T-cell (primary cell): ENCODE results near the gene NRGN. TPM values are rescaled to one million over a fixed set of nuclear protein-coding genes. Genes with fewer than 3 reads are reported as not detected.

ENCODE experiments used
- ATAC-seq, 4 experiments: fragments of 200-7000 bp in 3 of 4; fragments of 150-1000 bp in 1 of 4; cut with Tn5 transposase; replicated peaks in 1 of 4; 1 replicate in 3 of 4; 2 replicates in 1 of 4; pipeline ENCODE4 v1.10.0; 2021; ENCODE audit warnings: moderate library complexity in 3 of 4, mild to moderate bottlenecking in 2 of 4, moderate number of reproducible peaks in 1 of 4
- CTCF ChIA-PET, 2 donors: fragments of 300-600 bp; sonication (Branson Sonifier 250); formaldehyde crosslinking; loops; one replicate each; lab custom pipeline; 2022; ENCODE audit warnings: antibody characterized with exemption in 2 of 2; lab: Charles Lee
- POLR2A ChIA-PET, 2 donors: fragments of 300-600 bp; sonication (Branson Sonifier 250); formaldehyde crosslinking; loops; one replicate each; lab custom pipeline; 2022; ENCODE audit warnings: antibody characterized with exemption in 2 of 2; lab: Charles Lee
- DNase-seq, 35 experiments: peaks; one replicate each; pipeline versions ENCODE4 v3.0.0 to v3.0.0-alpha.2; 2013 to 2023
- H3K27ac ChIP-seq: one replicate; pipeline ENCODE4 v1.5.1; 2013; ENCODE audit warnings: low read length
- H3K27me3 ChIP-seq, 2 experiments: replicated peaks in 1 of 2; 1 replicate in 1 of 2; 2 replicates in 1 of 2; pipeline versions ENCODE4 v1.6.1 to v1.7.0; 2013; ENCODE audit warnings: low read length in 1 of 2, mixed read lengths in 1 of 2; ENCODE audit not compliant: control insufficient read depth in 2 of 2, insufficient read depth in 2 of 2; ENCODE audit errors: extremely low read depth in 1 of 2
- H3K36me3 ChIP-seq, 2 donors: 1 replicate in 1 of 2; 2 replicates in 1 of 2; pipeline versions ENCODE4 v1.6.1 to v1.7.0; 2013; ENCODE audit warnings: low read length in 1 of 2; ENCODE audit not compliant: control insufficient read depth in 2 of 2, insufficient read depth in 1 of 2; ENCODE audit errors: extremely low read depth in 1 of 2
- H3K4me1 ChIP-seq, 2 experiments: 1 replicate in 1 of 2; 2 replicates in 1 of 2; pipeline versions ENCODE4 v1.6.1 to v1.7.0; 2013; ENCODE audit warnings: low read length in 2 of 2, mixed read lengths in 1 of 2; ENCODE audit not compliant: insufficient read depth in 2 of 2, control insufficient read depth in 1 of 2; ENCODE audit errors: extremely low read depth in 1 of 2
- H3K4me3 ChIP-seq, 2 donors: 1 replicate in 1 of 2; 2 replicates in 1 of 2; pipeline versions ENCODE4 v1.5.1 to v1.7.0; 2013; ENCODE audit warnings: mild to moderate bottlenecking in 2 of 2, low read length in 1 of 2, moderate library complexity in 1 of 2; ENCODE audit not compliant: control insufficient read depth in 1 of 2; ENCODE audit errors: extremely low read depth in 1 of 2
- H3K9me3 ChIP-seq: 2 replicates; pipeline ENCODE4 v1.7.0; 2013
- H3K27ac Mint-ChIP-seq, 2 donors: one replicate each; pipeline ENCODE4 v1.8.0; 2020 to 2021; ENCODE audit warnings: mild to moderate bottlenecking in 2 of 2, mixed read lengths in 2 of 2
- H3K27me3 Mint-ChIP-seq, 2 donors: one replicate each; pipeline ENCODE4 v1.8.0; 2021 to 2022; ENCODE audit warnings: mixed read lengths in 2 of 2
- H3K36me3 Mint-ChIP-seq: one replicate; pipeline ENCODE4 v1.8.0; 2021; ENCODE audit warnings: mixed read lengths
- H3K4me1 Mint-ChIP-seq, 3 donors: one replicate each; pipeline ENCODE4 v1.8.0; 2020 to 2022; ENCODE audit warnings: mixed read lengths in 3 of 3, mild to moderate bottlenecking in 1 of 3
- H3K4me3 Mint-ChIP-seq, 3 donors: one replicate each; pipeline ENCODE4 v1.8.0; 2020 to 2022; ENCODE audit warnings: mild to moderate bottlenecking in 3 of 3, mixed read lengths in 3 of 3, moderate library complexity in 3 of 3
- H3K9me3 Mint-ChIP-seq, 3 donors: one replicate each; pipeline ENCODE4 v1.8.0; 2020 to 2022; ENCODE audit warnings: mixed read lengths in 3 of 3
- WGBS: methylation state at CpG from one replicate; pipeline ENCODE4 v1.1.5; 2013; ENCODE audit warnings: missing lambda C conversion rate; ENCODE audit not compliant: insufficient coverage; 5-methylcytosine and 5-hydroxymethylcytosine counted together
- total RNA-seq, 35 experiments: library from RNA in 6 of 35; stranded (reverse) in 6 of 35; fragments of 120-200 nt in 1 of 35; gene quantifications; one replicate each; pipeline versions ENCODE4 v1.2.1 to v1.2.4 and lab custom pipeline; 2013 to 2026

NRGN gene
- total RNA-seq, 5 donors from 2014 or later (not counting 1 experiment from before 2014, with no cell fraction given), result 0.26 to 11.0 (median 0.89) TPM

DNA sequence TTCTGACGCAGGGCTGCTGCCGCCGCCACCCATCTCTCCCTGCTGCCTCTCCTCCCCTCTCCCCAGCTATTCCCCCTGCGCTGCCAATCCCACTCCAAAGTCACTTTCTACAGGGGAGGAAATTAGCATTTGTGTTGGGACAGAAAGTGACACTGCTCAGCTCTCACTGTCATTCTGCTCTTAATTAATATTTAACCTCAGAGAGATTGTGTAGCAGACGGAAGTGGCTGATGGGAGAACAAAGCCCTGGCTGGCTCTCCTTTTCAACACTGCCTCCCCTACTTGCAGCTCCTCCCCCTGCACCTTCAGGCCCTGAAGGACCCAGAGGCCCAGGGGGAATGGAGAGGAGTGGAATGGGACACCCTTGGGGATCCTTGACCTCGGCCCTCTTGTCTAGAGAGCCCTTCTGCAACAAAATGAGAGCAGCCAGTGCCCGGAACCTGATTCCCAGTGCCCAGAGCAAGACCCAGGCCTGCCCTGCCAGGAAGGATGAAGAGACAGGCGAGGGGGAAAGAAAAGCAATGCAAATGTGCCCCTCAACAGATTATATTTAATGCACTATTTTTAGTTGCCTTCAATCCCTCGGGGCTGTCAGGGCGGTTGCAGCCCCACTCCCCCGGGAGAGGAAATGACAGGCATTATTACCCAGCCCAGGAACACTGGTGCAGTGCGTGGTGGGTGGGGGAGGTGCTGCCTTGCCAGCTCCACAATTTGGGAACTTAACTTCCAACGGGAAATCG is 14.6 kb upstream of the NRGN start:
- CTCF ChIA-PET, result interaction anchor here in 1 of 2 donors (0.7 kb wide), 1 partner anchor 54 kb away, joined by 3 read pairs; no protein-coding TSS in a partner anchor
- DNase-seq, result no peak
- H3K4me3 Mint-ChIP-seq, result no peak overlapping the region
- H3K27me3 ChIP-seq, result peaks cover 0 to 23% of the 10 kb centered on the region in 2 experiments
- H3K9me3 Mint-ChIP-seq, result no peaks in the 10 kb centered on the region
- no peaks in the 10 kb centered on the region for H3K36me3 ChIP-seq
- POLR2A ChIA-PET, result no interaction called here
- no peaks in the 10 kb centered on the region for H3K36me3 Mint-ChIP-seq
- H3K27me3 Mint-ChIP-seq, result peaks cover 15 to 22% of the 10 kb centered on the region in 2 donors
- H3K4me1 Mint-ChIP-seq, result peaks cover 11 to 31% (median 16%) of the 10 kb centered on the region in 3 donors
- no peak overlapping the region for H3K4me3 ChIP-seq
- H3K4me1 ChIP-seq, result peaks cover 6 to 12% of the 10 kb centered on the region in 2 experiments
- no peaks in the 10 kb centered on the region for H3K9me3 ChIP-seq
- WGBS, result 0% methylated on average over 2 of the region's 14 CpGs
- peak overlapping the region in 1 of 2 donors; percentile 7 for H3K27ac Mint-ChIP-seq
- no peak overlapping the region for H3K27ac ChIP-seq
- ATAC-seq, result no peak

DNA sequence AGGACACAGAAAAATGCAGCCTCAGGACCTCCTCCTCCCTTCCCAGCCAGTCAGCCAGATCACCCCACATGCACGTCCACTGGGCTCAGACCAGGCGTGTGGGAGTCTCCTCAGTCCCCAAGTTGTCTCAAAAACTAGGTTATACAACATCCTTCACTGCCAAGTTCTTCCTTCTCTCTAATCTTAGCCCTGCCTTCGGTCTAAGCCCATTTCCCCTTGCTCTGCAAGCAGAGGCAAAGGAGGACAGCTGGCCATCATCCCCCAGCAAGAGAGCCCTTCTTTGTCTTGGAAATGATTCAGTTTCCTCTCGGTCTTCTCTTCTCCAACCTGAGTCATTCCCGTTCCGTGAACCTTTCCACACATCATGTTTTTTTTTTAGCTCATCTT is 14.0 kb upstream of the NRGN start:
- ATAC-seq, result no peak
- Histone ChIP-seq H3K27ac (no peak overlapping the region), H3K4me1 (peaks cover 6 to 12% of the 10 kb centered on the region in 2 experiments), H3K9me3 (no peaks in the 10 kb centered on the region), H3K36me3 (no peaks in the 10 kb centered on the region), H3K4me3 (no peak overlapping the region), H3K27me3 (peaks cover 0 to 23% of the 10 kb centered on the region in 2 experiments)
- no peak for DNase-seq
- H3K27ac Mint-ChIP-seq, result no peak overlapping the region
- POLR2A ChIA-PET, result no interaction called here
- no peaks in the 10 kb centered on the region for H3K9me3 Mint-ChIP-seq
- WGBS, result 47% methylated on average over 6 of the region's 6 CpGs
- CTCF ChIA-PET, result no interaction called here
- H3K36me3 Mint-ChIP-seq, result no peaks in the 10 kb centered on the region
- H3K4me1 Mint-ChIP-seq, result peaks cover 11 to 31% (median 16%) of the 10 kb centered on the region in 3 donors
- no peak overlapping the region for H3K4me3 Mint-ChIP-seq
- peaks cover 15 to 22% of the 10 kb centered on the region in 2 donors for H3K27me3 Mint-ChIP-seq

DNA sequence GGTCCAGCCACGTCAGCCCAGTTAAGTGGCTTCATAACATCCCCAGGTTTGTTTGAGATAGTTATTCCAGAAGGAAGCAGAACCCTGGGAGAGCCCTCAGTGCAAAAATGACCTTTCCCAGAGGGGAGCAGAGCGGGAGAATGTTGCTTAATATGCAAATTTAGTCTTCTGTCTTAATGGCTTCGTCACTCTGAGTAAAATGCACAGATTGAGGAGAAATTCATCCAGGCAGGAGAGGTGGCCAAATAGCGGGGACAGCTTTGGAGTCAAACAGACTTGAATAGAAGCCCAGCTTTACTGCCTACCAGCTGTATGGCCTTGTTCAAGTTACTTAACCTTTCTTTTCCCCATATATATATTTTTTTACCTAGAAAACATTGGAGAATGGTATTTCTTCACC is 12.3 kb upstream of the NRGN start:
- no peak overlapping the region for H3K4me3 ChIP-seq
- peaks cover 0 to 11% of the 10 kb centered on the region in 2 experiments for H3K27me3 ChIP-seq
- Mint-ChIP-seq H3K27me3 (peaks cover 11 to 17% of the 10 kb centered on the region in 2 donors), H3K4me1 (peaks cover 5 to 24% (median 8%) of the 10 kb centered on the region in 3 donors), H3K36me3 (no peaks in the 10 kb centered on the region), H3K4me3 (no peak overlapping the region), H3K9me3 (no peaks in the 10 kb centered on the region), H3K27ac (no peak overlapping the region)
- H3K27ac ChIP-seq, result no peak overlapping the region
- 80% methylated on average over 1 of the region's 4 CpGs for WGBS
- DNase-seq (no peak), ATAC-seq (no peak)
- no peaks in the 10 kb centered on the region for H3K9me3 ChIP-seq
- POLR2A ChIA-PET, result no interaction called here
- peaks cover 0 to 7% of the 10 kb centered on the region in 2 experiments for H3K4me1 ChIP-seq
- no peaks in the 10 kb centered on the region for H3K36me3 ChIP-seq
- CTCF ChIA-PET, result no interaction called here

DNA sequence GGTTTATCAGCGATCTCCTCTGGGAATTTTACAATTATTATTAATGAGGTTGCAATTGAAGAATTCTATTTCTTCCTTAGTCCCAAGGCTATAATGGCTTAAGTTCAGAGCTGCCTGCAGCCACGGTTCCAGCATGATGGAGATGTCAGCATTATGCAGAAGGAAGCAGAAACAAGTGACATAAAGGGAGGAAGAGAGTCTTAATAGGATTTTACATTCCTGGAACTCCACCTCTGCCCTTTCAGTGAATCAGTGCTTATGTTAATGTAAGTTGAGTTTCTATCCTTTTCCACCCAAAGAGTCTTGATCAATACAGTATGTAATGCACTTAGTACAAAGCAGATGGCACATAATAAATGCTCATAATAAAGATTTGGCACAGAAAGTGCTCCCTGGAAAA is 11.6 kb upstream of the NRGN start:
- H3K27me3 ChIP-seq, result peaks cover 0 to 11% of the 10 kb centered on the region in 2 experiments
- Mint-ChIP-seq H3K9me3 (no peaks in the 10 kb centered on the region), H3K4me3 (no peak overlapping the region), H3K4me1 (peaks cover 0 to 18% (median under 1%) of the 10 kb centered on the region in 3 donors), H3K27me3 (peaks cover 6 to 11% of the 10 kb centered on the region in 2 donors), H3K36me3 (no peaks in the 10 kb centered on the region), H3K27ac (no peak overlapping the region)
- WGBS, result 83% methylated on average over 1 of the region's 2 CpGs
- POLR2A ChIA-PET, result no interaction called here
- DNase-seq (no peak), ATAC-seq (no peak)
- CTCF ChIA-PET, result no interaction called here
- H3K9me3 ChIP-seq, result no peaks in the 10 kb centered on the region
- H3K4me3 ChIP-seq, result no peak overlapping the region
- H3K36me3 ChIP-seq, result no peaks in the 10 kb centered on the region
- H3K27ac ChIP-seq, result no peak overlapping the region
- H3K4me1 ChIP-seq, result peaks cover 0 to 6% of the 10 kb centered on the region in 2 experiments

DNA sequence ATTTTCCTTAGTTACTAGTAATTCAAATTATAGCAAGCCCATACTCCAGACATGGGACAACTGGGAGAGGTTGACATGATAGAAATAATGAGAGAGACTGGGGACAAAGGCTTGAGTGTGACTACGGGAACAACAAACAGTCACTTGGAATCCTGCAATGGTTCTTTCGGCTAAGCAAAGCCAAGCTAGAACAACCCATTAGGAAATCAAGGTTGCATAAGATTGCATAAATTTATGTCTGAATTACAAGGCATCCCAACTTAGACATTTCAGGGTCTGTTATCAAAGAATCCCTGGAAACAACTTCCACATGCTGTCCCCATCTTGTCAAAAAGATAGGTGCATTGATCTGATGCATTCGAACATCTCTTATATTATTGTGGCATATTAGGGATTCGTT is 10.2 kb upstream of the NRGN start:
- Mint-ChIP-seq H3K36me3 (no peaks in the 10 kb centered on the region), H3K4me3 (no peak overlapping the region), H3K4me1 (peaks cover 0 to 14% (median 0%) of the 10 kb centered on the region in 3 donors), H3K9me3 (no peaks in the 10 kb centered on the region), H3K27me3 (peaks cover 4 to 11% of the 10 kb centered on the region in 2 donors), H3K27ac (no peak overlapping the region)
- CTCF ChIA-PET, result interaction anchor here in 1 of 2 donors (1.0 kb wide), 1 partner anchor 64 kb away, joined by 4 read pairs; no protein-coding TSS in a partner anchor
- H3K9me3 ChIP-seq, result no peaks in the 10 kb centered on the region
- DNase-seq, result no peak
- 80% methylated on average over 1 of the region's 4 CpGs for WGBS
- H3K4me1 ChIP-seq, result peaks cover 0 to 6% of the 10 kb centered on the region in 2 experiments
- no peaks in the 10 kb centered on the region for H3K36me3 ChIP-seq
- no peak overlapping the region for H3K27ac ChIP-seq
- H3K27me3 ChIP-seq, result peaks cover 0 to 11% of the 10 kb centered on the region in 2 experiments
- H3K4me3 ChIP-seq, result no peak overlapping the region
- ATAC-seq, result no peak
- POLR2A ChIA-PET, result no interaction called here

DNA sequence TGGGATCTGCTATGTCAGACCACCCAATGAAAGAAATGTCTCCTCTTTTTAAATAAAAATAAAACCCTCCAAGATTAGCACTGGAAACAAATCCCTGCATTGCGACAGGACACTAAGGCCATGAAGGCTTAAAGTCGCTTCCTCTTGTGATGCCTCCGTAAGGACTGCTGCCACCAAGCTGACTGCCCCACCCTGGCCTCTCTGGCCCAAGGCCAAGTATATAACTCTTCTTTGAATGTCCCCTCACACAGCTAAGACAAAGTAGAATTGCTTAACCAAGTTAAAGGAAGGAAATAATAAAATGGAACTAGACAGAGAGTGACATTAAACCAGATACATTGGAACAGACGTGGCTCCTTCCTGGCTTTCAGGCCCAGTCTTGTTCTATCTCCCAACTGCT is 7.5 kb upstream of the NRGN start:
- 100% methylated on average over 1 of the region's 4 CpGs for WGBS
- Mint-ChIP-seq H3K4me1 (no peaks in the 10 kb centered on the region), H3K36me3 (no peaks in the 10 kb centered on the region), H3K27ac (no peak overlapping the region), H3K9me3 (no peaks in the 10 kb centered on the region), H3K4me3 (no peak overlapping the region), H3K27me3 (no peaks in the 10 kb centered on the region)
- ChIA-PET POLR2A (no interaction called here), CTCF (interaction anchor here in 1 of 2 donors (1.7 kb wide), 1 partner anchor 14 kb away, joined by 6 read pairs; no protein-coding TSS in a partner anchor)
- no peaks in the 10 kb centered on the region for H3K9me3 ChIP-seq
- H3K4me3 ChIP-seq, result no peak overlapping the region
- H3K27me3 ChIP-seq, result peaks cover 0 to 4% of the 10 kb centered on the region in 2 experiments
- DNase-seq (no peak), ATAC-seq (no peak)
- no peak overlapping the region for H3K27ac ChIP-seq
- H3K36me3 ChIP-seq, result no peaks in the 10 kb centered on the region
- no peaks in the 10 kb centered on the region for H3K4me1 ChIP-seq
